ENCODE results near the gene ASXL1. TPM values are rescaled to one million over a fixed set of nuclear protein-coding genes. Genes with fewer than 3 reads are reported as not detected.
"Not testable (repeated sequence)": the region's sequence is repeated elsewhere in the genome, so short reads cannot be mapped to it uniquely, and the experiment has no call there.

ASXL1 gene
- total RNA-seq, 2 experiments from 2014 or later = 129 to 141 TPM

DNA sequence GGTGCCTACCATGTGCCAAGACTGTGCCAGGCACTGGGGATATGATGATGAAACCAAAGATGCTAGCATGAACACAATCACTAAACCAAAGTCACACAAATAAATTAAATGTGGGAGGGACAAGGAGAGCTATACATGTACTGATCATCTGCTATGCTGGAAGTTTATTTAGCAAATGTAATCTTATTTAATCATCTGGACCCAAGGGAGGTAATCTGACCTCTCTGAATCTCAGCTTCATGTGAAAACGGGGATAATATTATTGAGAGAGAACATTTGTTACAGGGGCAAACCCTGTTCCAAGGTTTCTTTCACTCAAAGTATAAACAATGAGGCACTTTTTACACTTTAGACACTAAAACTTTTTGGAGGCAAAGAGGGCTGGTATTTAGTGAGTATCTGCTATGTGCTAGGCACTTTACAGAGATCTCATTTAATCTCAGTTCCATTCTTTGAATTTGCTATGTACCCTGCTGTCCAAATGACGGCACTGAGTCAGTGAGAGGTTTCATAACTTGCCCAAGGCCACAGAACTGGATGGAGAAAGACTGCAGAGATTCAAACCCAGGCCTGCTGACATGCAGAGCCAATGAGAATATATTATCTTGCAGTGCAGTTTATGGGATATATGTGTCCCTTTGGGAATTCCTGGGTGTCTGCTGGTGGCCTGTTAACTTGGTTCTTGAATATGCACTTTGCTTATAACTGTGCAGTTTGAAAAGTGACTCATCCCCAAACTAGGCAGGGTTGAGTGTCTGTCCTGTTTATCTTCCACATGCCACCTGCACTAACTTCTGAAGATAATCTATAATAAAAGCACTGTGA lies 3.3 kb upstream of the ASXL1 start:
- H3K4me1 Mint-ChIP-seq = peaks cover 40% of the 10 kb centered on the region
- ChIA-PET CTCF (interaction anchor here (2.9 kb wide), 1 partner anchor 22 kb away, joined by 8 read pairs; no protein-coding TSS in a partner anchor), POLR2A (interaction anchor here (0.6 to 0.9 kb wide), 2 partner anchors 70 to 238 kb away, joined by 3 to 7 read pairs; no protein-coding TSS in a partner anchor)
- no peaks in the 10 kb centered on the region for H3K9me3 Mint-ChIP-seq (ENCODE audit: low read depth)
- intact Hi-C loops (cut with DNase I, micrococcal nuclease) = loop anchor here (1.0 to 5.0 kb wide), 4 partner anchors 22 to 633 kb away; partner anchors contain the start of gene BCL2L1 (in 1 of the 2)
- DNase-seq (peak; percentile 50), ATAC-seq (peak; percentile 28)
- H3K4me3 Mint-ChIP-seq = peak overlapping the region; percentile 38
- H3K27me3 Mint-ChIP-seq = no peaks in the 10 kb centered on the region
- peak overlapping the region; percentile 87 for H3K27ac Mint-ChIP-seq
- H3K36me3 Mint-ChIP-seq (ENCODE audit: low read depth) = peaks cover 10% of the 10 kb centered on the region

DNA sequence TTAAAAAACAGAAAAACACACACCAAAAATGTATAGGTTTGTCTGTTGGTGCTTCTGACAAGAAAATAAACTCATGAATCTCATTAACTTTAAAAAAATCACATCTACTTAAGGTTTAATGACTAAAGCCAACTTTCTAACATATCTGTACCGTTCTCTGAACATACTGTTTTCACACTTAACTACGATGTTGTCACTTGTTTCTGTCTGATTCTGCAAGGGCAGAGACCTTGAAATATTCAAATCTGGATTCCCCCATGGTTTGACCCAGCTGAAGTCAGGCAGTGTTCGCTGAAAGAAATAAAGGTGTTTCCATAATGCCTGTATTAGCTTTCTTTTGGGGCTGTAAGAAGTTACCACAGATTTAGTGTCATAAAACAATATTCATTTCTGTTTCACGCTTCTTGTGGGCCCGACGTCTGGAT lies 2.7 kb upstream of the ASXL1 start:
- Mint-ChIP-seq H3K9me3 (ENCODE audit: low read depth) (no peaks in the 10 kb centered on the region), H3K36me3 (ENCODE audit: low read depth) (peaks cover 16% of the 10 kb centered on the region), H3K27ac (peak overlapping the region; percentile 87), H3K4me1 (peaks cover 45% of the 10 kb centered on the region), H3K4me3 (peak overlapping the region; percentile 38), H3K27me3 (no peaks in the 10 kb centered on the region)
- peak; percentile 46 for ATAC-seq
- intact Hi-C loops (cut with DNase I, micrococcal nuclease) = loop anchor here (1.0 to 5.0 kb wide), 4 partner anchors 22 to 633 kb away; partner anchors contain the start of gene BCL2L1 (in 1 of the 2)
- DNase-seq = peak; percentile 54
- ChIA-PET CTCF (interaction anchor here (2.9 kb wide), 1 partner anchor 23 kb away, joined by 8 read pairs; no protein-coding TSS in a partner anchor), POLR2A (interaction anchor here (0.6 to 0.9 kb wide), 2 partner anchors 70 to 100 kb away, joined by 4 to 7 read pairs; no protein-coding TSS in a partner anchor)

DNA sequence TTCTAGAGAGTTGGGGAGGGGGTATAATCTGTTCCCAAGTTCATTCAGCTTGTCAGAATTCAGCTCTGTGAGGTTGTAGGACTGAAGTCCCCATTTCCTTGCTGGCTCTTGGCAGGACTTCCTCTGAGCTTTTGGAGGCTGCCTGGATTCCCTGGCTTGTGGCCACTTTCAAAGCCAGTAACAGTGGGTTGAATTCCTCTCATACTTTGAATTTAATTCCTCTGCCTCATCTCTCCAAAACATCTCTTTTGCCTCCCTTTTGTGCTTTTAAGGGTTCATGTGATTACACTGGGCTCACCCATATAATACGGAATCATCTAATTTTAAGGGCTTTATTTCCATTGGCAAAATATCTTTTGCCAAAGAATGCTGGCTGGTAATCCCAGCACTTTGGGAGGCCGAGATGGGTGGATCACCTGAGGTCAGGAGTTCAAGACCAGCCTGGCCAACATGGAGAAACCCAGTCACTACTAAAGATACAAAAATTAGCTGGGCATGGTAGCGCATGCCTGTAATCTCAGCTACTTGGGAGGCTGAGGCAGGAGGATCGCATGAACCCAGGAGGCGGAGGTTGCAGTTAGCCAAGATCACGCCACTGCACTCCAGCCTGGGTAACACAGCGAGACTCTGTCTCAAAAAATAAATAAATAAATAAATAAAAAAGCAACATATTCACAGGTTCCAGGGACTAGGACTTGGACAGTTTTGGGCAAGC lies 2.1 kb upstream of the ASXL1 start:
- peaks cover 19% of the 10 kb centered on the region for H3K36me3 Mint-ChIP-seq (ENCODE audit: low read depth)
- peak overlapping the region; percentile 100 for H3K27ac Mint-ChIP-seq
- H3K27me3 Mint-ChIP-seq; H3K9me3 Mint-ChIP-seq (ENCODE audit: low read depth); ATAC-seq; DNase-seq: not testable (repeated sequence)
- POLR2A ChIA-PET = interaction anchor here (0.6 to 0.9 kb wide), 5 partner anchors 16 to 1457 kb away, joined by 3 to 7 read pairs (median 4); no protein-coding TSS in a partner anchor
- intact Hi-C loops (cut with DNase I, micrococcal nuclease) = loop anchor here (1.0 to 5.0 kb wide), 5 partner anchors 23 to 634 kb away; partner anchors contain the start of gene BCL2L1 (in 1 of the 2)
- CTCF ChIA-PET = interaction anchor here (0.5 to 2.9 kb wide), 2 partner anchors 23 to 67 kb away, joined by 3 to 8 read pairs; no protein-coding TSS in a partner anchor
- H3K4me1 Mint-ChIP-seq = peaks cover 49% of the 10 kb centered on the region
- peak overlapping the region; percentile 38 for H3K4me3 Mint-ChIP-seq

DNA sequence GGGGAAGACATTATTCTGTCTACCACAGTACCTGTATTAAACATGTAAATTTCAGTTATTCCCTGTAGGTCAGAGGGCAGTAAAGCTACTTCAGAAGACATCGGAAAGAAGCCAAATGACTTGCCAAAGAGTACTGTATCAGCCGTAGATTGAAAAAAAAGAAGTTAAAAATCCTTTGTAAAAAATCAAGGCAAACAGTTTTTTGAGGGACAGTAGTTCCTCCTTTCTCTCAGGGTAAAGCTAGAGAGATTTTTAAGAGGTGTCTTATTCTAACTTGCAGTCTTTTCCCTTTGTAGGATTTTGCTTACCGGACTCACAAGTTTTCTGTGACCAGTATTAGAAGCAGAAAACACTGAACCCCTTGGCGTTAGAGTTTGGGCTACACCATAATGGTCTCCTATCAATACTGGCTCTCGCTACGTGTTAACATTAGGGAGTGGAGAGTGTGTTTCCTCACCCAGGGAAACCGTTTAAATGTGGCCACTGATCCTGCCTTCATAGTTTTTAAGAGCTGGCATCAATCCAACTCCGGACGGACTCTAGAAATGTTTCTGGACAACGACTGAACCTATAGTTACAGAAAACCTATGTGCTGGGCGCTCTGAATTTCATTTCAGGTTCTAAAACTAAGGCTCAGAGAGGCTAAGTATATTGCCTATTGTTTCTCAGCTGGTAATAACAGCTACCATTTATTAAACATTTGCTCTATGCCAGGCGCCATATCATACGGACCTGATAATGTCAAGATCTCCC lies 1.3 kb upstream of the ASXL1 start:
- no peak for ATAC-seq
- DNase-seq = no peak
- peaks cover 23% of the 10 kb centered on the region for H3K36me3 Mint-ChIP-seq (ENCODE audit: low read depth)
- H3K27me3 Mint-ChIP-seq = no peaks in the 10 kb centered on the region
- ChIA-PET POLR2A (interaction anchor here (0.7 kb wide), 2 partner anchors 17 to 1456 kb away, joined by 3 to 4 read pairs; no protein-coding TSS in a partner anchor), CTCF (interaction anchor here (0.6 to 1.0 kb wide), 3 partner anchors 21 to 125 kb away, joined by 3 read pairs; no protein-coding TSS in a partner anchor)
- peak overlapping the region; percentile 100 for H3K27ac Mint-ChIP-seq
- intact Hi-C loops (cut with DNase I, micrococcal nuclease) = loop anchor here (2.0 to 5.0 kb wide), 2 partner anchors 104 to 634 kb away; partner anchors contain the start of gene BCL2L1 (in 1 of the 2)
- peaks cover 56% of the 10 kb centered on the region for H3K4me1 Mint-ChIP-seq
- H3K9me3 Mint-ChIP-seq (ENCODE audit: low read depth) = no peaks in the 10 kb centered on the region
- peak overlapping the region; percentile 90 for H3K4me3 Mint-ChIP-seq

DNA sequence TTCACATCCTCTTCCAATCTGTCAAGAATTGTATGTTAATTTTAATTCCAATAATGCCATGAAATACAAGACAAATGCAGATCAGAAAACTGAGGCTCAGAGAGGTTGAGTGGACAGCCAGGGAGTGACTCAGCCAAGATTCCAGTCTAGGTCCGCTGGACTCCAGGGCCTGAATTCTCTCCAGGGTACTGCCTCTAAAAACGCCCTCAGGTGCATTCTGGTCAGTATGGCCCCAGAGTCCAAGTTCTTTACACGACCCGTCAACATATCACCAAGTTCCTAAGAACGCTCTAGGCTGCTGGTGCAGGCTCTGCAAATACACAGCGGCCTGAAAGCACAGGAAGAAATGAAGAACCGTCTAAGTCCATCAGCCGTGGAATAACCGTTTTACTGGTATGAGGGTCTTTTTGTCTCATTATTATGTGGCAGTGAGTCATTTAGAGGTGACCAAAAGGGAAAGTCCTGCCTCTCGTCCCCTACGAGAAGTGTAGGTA lies 709 bp upstream of the ASXL1 start:
- CTCF ChIA-PET = interaction anchor here (0.5 to 1.0 kb wide), 4 partner anchors 21 to 293 kb away, joined by 3 read pairs; no protein-coding TSS in a partner anchor
- Mint-ChIP-seq H3K9me3 (ENCODE audit: low read depth) (no peaks in the 10 kb centered on the region), H3K4me3 (peak overlapping the region; percentile 90), H3K27ac (peak overlapping the region; percentile 100), H3K36me3 (ENCODE audit: low read depth) (peaks cover 26% of the 10 kb centered on the region), H3K4me1 (peaks cover 62% of the 10 kb centered on the region), H3K27me3 (no peaks in the 10 kb centered on the region)
- POLR2A ChIA-PET = interaction anchor here (0.6 to 1.0 kb wide), 5 partner anchors 25 to 154 kb away, joined by 3 to 10 read pairs (median 6); no protein-coding TSS in a partner anchor
- ATAC-seq (no peak), DNase-seq (no peak)
- intact Hi-C loops (cut with DNase I, micrococcal nuclease) = loop anchor here (2.0 to 5.0 kb wide), 2 partner anchors 105 to 635 kb away; partner anchors contain the start of gene BCL2L1 (in 1 of the 2)

DNA sequence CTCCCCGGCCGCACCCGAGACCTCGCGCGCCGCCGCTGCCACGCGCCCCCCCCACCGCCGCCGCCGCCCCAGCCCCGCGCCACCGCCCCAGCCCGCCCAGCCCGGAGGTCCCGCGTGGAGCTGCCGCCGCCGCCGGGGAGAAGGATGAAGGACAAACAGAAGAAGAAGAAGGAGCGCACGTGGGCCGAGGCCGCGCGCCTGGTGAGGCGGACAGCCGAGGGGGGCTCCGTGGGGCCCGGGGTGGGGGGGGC lies 426 bp downstream of the ASXL1 start:
- no peak overlapping the region for H3K27ac Mint-ChIP-seq
- H3K27me3 Mint-ChIP-seq = no peaks in the 10 kb centered on the region
- no peaks in the 10 kb centered on the region for H3K9me3 Mint-ChIP-seq (ENCODE audit: low read depth)
- intact Hi-C loops (cut with DNase I, micrococcal nuclease) = loop anchor here (1.0 to 5.0 kb wide), 12 partner anchors 73 to 1634 kb away; partner anchors contain the start of genes BCL2L1 (in 1 of the 2), KIF3B (in 1 of the 2), MAPRE1 (in 1 of the 2) and PLAGL2 (in 1 of the 2)
- H3K4me3 Mint-ChIP-seq = peak overlapping the region; percentile 90
- peaks cover 73% of the 10 kb centered on the region for H3K4me1 Mint-ChIP-seq
- peaks cover 29% of the 10 kb centered on the region for H3K36me3 Mint-ChIP-seq (ENCODE audit: low read depth)
- DNase-seq = no peak
- no peak for ATAC-seq
- ChIA-PET POLR2A (interaction anchor here (0.6 to 1.8 kb wide), 5 partner anchors 25 to 461 kb away, joined by 3 to 19 read pairs (median 4); partner anchors contain the start of gene MAPRE1), CTCF (interaction anchor here (0.5 to 1.1 kb wide), 3 partner anchors 73 to 398 kb away, joined by 3 to 4 read pairs (median 3); no protein-coding TSS in a partner anchor)

DNA sequence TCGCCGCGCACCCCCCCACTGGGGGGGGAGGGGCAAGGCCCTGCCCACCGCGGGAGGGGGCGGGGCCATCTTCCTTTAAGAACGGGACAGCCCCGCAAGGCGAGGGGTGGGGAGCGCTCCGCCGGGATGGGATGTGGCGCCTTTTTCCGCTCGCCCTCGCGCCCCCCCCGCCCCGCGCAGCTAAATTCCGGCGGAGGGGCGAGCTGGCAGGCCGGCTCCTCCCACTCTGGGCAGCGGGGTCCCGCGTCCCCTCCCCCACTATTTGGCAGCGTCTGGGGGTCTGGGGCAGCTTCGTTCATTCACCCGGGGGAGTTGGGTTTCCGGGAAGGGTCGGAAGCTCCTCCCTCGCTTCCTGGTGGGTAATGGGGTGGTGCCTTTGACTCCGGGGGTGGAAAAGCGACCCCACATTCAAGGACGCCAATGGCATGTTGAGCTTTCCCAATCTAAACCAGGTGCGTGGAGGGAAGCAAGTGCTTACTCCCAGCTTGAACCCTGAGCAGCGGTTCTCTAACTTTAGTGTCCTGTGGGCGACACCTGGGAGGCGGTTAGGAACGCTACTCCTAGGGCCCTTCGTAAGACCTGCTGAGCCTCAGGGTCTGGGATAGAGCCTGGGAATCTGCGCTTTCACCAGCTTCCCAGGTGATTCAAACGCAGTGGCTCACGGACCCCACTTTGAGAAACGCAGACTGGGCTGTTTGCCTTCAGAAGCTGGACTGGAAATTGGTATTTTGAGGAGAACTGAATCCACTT lies 927 bp downstream of the ASXL1 start:
- peak overlapping the region; percentile 99 for H3K4me3 Mint-ChIP-seq
- H3K27me3 Mint-ChIP-seq = no peaks in the 10 kb centered on the region
- POLR2A ChIA-PET = interaction anchor here (0.6 to 1.8 kb wide), 6 partner anchors 26 to 461 kb away, joined by 3 to 19 read pairs (median 4); partner anchors contain the start of gene MAPRE1
- CTCF ChIA-PET = interaction anchor here (0.5 to 1.5 kb wide), 10 partner anchors 28 to 398 kb away, joined by 3 to 6 read pairs (median 3); no protein-coding TSS in a partner anchor
- intact Hi-C loops (cut with DNase I, micrococcal nuclease) = loop anchor here (1.0 to 5.0 kb wide), 12 partner anchors 74 to 1634 kb away; partner anchors contain the start of genes BCL2L1 (in 1 of the 2), KIF3B (in 1 of the 2), MAPRE1 (in 1 of the 2) and PLAGL2 (in 1 of the 2)
- H3K9me3 Mint-ChIP-seq (ENCODE audit: low read depth) = no peaks in the 10 kb centered on the region
- peaks cover 73% of the 10 kb centered on the region for H3K4me1 Mint-ChIP-seq
- peak; percentile 15 for ATAC-seq
- H3K27ac Mint-ChIP-seq = peak overlapping the region; percentile 98
- DNase-seq = peak; percentile 91
- H3K36me3 Mint-ChIP-seq (ENCODE audit: low read depth) = peaks cover 32% of the 10 kb centered on the region

DNA sequence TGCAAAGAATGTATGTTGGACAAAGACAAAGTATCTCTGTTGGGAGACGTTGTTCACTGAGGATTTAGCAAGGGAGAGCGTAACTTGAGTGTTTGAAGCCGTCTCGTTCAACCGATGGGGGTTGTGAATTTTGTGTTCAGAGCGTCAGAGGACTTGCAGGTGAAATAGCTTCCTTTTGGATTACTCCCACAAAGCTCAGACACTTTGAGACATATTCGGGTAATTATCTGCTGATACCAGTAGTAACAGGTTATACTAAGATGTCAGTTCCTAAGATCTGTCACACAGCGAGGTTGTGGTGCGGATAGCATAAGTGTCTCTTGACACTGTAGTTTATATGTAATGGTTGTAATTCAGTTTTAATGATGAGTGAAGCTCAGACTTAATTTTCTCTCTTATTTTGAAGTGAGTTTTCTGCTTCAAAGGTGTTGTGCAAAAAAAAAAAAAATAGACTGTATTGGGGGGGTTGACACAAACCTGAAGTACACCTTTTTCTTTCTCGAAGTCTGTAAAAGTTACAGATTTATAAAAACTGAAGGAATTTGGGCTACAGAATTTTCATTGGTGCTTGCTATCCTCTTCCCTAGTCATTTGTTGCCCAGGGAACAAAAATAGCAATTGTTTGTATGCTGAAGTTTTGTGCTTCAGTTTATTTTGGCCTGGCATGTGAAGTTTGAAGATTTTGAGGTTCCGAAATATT lies 1.7 kb downstream of the ASXL1 start:
- no peaks in the 10 kb centered on the region for H3K27me3 Mint-ChIP-seq
- ATAC-seq (no peak), DNase-seq (peak; percentile 28)
- peak overlapping the region; percentile 98 for H3K27ac Mint-ChIP-seq
- H3K4me1 Mint-ChIP-seq = peaks cover 70% of the 10 kb centered on the region
- peak overlapping the region; percentile 99 for H3K4me3 Mint-ChIP-seq
- POLR2A ChIA-PET = interaction anchor here (1.0 to 1.8 kb wide), 5 partner anchors 27 to 155 kb away, joined by 3 to 19 read pairs (median 4); no protein-coding TSS in a partner anchor
- CTCF ChIA-PET = interaction anchor here (0.6 to 1.5 kb wide), 9 partner anchors 27 to 179 kb away, joined by 3 to 6 read pairs (median 3); no protein-coding TSS in a partner anchor
- H3K9me3 Mint-ChIP-seq (ENCODE audit: low read depth) = no peaks in the 10 kb centered on the region
- peaks cover 32% of the 10 kb centered on the region for H3K36me3 Mint-ChIP-seq (ENCODE audit: low read depth)
- intact Hi-C loops (cut with DNase I, micrococcal nuclease) = loop anchor here in 1 of 2 experiments (2.0 to 5.0 kb wide), 4 partner anchors 459 to 1633 kb away; partner anchors contain the start of genes BCL2L1, MAPRE1 and RALY

DNA sequence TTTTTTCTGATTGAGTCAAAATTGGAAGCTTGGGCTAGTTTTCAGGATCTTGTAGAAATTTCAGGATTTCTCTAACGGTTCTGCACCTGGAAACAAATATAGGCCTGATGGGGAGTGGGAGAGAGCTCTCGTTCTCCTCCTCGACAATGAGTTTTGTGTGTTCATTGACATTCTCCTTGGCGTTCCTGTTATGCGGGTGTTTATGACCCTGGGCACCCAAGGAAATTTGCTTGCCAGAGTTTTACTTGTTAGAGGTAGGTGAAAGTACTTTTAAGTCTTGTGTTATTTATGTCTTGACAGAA lies 2.2 kb downstream of the ASXL1 start:
- intact Hi-C loops (cut with DNase I, micrococcal nuclease) = no loop called here
- POLR2A ChIA-PET = interaction anchor here (1.3 to 1.8 kb wide), 2 partner anchors 27 to 77 kb away, joined by 3 to 14 read pairs; no protein-coding TSS in a partner anchor
- Mint-ChIP-seq H3K27ac (peak overlapping the region; percentile 98), H3K27me3 (no peaks in the 10 kb centered on the region), H3K36me3 (ENCODE audit: low read depth) (peaks cover 32% of the 10 kb centered on the region), H3K4me3 (peak overlapping the region; percentile 99), H3K9me3 (ENCODE audit: low read depth) (no peaks in the 10 kb centered on the region), H3K4me1 (peaks cover 70% of the 10 kb centered on the region)
- ATAC-seq (no peak), DNase-seq (no peak)
- CTCF ChIA-PET = interaction anchor here (0.6 to 1.5 kb wide), 3 partner anchors 58 to 155 kb away, joined by 3 to 6 read pairs (median 3); no protein-coding TSS in a partner anchor
